ENCODE measurements around the gene VCL. TPM values are rescaled to one million over a fixed set of nuclear protein-coding genes. Genes with fewer than 3 reads are reported as not detected.

Gene VCL
- total RNA-seq, 4 donors from 2014 or later = 69.1 to 109 (median 90.1) TPM

DNA sequence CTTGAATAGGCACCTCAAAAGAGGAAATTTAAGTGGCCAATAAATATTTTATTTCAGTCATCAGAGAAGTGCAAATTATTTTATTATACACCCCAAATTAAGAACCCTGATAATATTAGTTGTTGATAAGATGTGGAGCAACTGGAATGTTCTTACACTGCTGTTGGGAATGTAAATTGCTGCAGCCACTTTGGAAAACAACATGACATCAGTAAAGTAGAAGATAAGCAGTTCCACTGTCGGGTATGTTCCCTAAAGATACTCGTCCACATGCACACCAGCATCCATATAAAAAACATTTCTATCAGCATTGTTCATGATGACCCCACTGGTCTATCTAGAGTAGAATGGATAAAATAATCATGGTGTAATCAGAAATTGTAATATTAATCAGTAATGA lies 46.5 kb downstream of the VCL start:
- ATAC-seq (ENCODE audit: low FRiP score) (no peak), DNase-seq (ENCODE audit: low spot score) (no peak)
- TF ChIP-seq, protein P1, sequence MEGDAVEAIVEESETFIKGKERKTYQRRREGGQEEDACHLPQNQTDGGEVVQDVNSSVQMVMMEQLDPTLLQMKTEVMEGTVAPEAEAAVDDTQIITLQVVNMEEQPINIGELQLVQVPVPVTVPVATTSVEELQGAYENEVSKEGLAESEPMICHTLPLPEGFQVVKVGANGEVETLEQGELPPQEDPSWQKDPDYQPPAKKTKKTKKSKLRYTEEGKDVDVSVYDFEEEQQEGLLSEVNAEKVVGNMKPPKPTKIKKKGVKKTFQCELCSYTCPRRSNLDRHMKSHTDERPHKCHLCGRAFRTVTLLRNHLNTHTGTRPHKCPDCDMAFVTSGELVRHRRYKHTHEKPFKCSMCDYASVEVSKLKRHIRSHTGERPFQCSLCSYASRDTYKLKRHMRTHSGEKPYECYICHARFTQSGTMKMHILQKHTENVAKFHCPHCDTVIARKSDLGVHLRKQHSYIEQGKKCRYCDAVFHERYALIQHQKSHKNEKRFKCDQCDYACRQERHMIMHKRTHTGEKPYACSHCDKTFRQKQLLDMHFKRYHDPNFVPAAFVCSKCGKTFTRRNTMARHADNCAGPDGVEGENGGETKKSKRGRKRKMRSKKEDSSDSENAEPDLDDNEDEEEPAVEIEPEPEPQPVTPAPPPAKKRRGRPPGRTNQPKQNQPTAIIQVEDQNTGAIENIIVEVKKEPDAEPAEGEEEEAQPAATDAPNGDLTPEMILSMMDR (IDR thresholded peaks at IDR 0.05) = no peak

DNA sequence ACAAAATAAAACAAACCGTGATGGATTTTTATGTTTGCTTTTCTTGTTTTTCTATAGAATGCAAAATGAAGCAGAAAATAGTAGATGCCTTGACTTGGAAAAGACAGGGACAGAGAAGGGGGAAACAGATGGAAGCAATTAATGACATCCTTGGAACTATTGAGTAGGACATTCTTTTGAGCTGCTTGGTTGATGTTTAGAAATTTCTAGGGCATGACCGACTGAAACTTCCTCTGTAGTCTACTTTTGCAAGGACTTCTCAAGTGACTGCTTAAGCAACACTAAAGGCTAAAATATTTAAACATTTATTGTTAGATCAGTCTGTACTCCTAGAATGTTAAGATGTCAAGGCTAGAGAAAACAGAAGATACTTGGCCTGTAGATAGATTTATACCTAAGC lies 49.4 kb downstream of the VCL start:
- ATAC-seq (ENCODE audit: low FRiP score) = no peak
- TF ChIP-seq, protein P1 (IDR thresholded peaks at IDR 0.05) = no peak
- DNase-seq (ENCODE audit: low spot score) = no peak

DNA sequence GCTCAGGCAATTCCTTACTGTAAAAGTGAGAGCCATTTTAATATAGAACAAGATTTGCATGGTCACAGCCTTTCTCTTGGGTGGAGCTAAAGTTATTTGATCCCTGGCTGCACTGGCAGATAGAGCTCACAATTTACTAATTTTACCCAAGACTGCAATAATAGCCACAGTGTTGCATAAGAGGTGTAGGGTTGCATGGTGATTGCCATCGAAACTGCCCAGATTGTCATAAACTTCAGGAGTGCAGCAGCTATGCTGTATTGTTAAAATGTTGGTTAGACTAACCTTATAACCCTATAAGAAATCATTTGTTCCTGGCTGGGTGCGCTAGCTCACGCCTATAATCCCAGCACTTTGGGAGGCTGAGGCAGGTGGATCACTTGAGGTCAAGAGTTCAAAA lies 50.0 kb downstream of the VCL start:
- TF ChIP-seq, protein P1 (IDR thresholded peaks at IDR 0.05) = no peak
- no peak for ATAC-seq (ENCODE audit: low FRiP score)

DNA sequence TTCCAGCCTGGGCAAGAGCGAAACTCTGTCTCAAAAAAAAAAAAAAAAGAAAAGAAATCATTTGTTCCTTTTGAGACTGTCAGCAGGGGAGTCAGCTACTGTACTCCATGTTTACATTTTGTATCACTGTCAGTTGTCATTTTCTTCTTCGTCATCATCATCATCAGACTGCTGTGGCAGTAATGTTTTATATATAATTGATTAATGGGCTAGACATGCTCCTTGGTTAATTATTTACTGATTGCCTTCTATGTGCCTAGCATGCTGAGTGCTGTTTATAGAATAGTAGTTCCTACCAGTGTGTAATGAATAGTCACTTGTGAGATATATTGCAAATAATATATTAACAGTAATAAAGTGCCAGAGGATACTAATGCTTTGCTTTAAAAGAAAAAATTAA lies 50.5 kb downstream of the VCL start:
- ATAC-seq (ENCODE audit: low FRiP score) (no peak), DNase-seq (ENCODE audit: low spot score) (no peak)
- TF ChIP-seq, protein P1 (IDR thresholded peaks at IDR 0.05) = no peak

More for the DNA sequence above, 50.0 kb downstream of the VCL start:
- no peak for DNase-seq (ENCODE audit: low spot score)

DNA sequence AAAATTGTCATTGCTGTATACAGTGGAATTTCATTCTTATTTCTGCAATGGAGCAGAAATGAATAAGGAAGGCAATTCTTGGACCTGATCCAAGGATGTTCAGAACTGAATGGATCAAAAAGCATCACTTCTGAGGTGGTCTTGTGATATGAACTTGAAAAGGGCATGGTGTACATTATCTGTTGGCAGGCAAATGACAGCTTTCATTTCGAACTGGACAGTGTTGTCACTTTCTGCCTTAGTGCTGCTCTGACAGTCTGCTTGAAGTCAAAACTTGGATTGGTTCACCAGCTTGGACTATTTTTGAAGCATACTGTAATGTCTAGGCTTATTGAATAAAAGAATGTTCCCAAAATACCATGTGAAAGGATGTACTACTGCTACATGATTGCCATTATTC lies 52.0 kb downstream of the VCL start:
- TF ChIP-seq, protein P1 (IDR thresholded peaks at IDR 0.05) = no peak
- ATAC-seq (ENCODE audit: low FRiP score) (no peak), DNase-seq (ENCODE audit: low spot score) (no peak)

DNA sequence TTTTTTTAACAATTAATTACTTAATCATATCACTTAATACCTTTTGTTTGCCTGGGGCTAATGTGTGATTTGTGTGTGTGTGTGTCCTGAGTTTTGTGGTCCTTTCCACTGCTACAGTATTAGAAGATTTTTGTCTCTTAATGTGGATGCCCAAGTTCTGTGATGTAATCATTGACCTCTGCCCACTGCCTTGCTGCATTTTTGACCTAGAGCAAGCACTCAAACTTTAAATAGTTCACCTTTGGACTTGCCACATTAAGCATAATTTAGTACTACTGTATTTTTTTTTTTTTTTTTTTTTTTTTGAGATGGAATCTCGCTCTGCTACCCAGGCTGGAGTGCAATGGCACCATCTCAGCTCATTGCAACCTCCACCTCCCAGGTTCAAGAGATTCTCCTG lies 52.7 kb downstream of the VCL start:
- no peak for ATAC-seq (ENCODE audit: low FRiP score)
- TF ChIP-seq, protein P1 (IDR thresholded peaks at IDR 0.05) = no peak
- DNase-seq (ENCODE audit: low spot score) = no peak

DNA sequence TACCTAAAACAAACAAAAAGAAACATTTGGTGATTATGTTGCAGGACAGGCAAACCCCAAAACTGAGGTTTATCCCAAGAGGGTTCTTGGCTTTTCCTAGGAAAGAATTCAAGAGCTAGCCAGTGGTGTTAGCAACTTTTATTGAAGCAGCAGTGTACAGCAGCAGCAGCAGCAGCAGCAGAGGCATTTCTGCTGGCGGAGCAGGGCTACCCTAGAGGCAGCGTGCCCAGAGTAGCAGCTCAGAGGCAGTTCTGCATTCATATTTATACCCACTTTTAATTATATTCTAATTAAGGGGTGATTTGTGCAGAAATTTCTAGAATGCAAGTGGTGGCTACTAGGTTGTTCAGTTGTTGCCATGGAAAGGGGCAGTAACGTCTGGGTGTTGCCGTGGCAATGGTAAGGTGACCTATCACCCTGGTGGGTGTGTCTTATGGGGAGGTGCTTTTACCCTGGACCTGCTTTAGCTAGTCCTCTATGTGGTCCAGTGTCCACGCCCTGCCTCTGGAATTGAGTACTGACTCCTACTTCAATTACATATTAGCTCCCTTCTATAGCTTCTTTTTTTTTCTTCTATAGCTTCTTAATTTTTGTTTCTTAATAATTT lies 53.9 kb downstream of the VCL start:
- no peak for DNase-seq (ENCODE audit: low spot score)
- ATAC-seq (ENCODE audit: low FRiP score) = no peak
- TF ChIP-seq, protein P1 (IDR thresholded peaks at IDR 0.05) = no peak

All from omental fat pad (tissue), 4 donors.